Endothelial cell of umbilical vein (primary cell): ENCODE results near the gene SLCO3A1.

Source experiments
- EZH2 ChIP-seq: IDR thresholded peaks from 2 replicates; pipeline ENCODE4 v1.6.1; 2012; ENCODE audit warnings: borderline replicate concordance, low read depth, mild to moderate bottlenecking, moderate library complexity, low read length, inconsistent platforms; ENCODE audit not compliant: severe bottlenecking
- FOS ChIP-seq: IDR thresholded peaks from 2 replicates; pipeline ENCODE4 v1.6.1; 2011; ENCODE audit warnings: mild to moderate bottlenecking, low read length, moderate library complexity, borderline replicate concordance; ENCODE audit not compliant: insufficient read depth
- GATA2 ChIP-seq: IDR thresholded peaks from 2 replicates; pipeline ENCODE4 v1.7.0; 2011; ENCODE audit warnings: low read depth, mild to moderate bottlenecking, moderate library complexity, mixed read lengths, low read length; ENCODE audit not compliant: insufficient read length, insufficient read depth
- MAX ChIP-seq: IDR thresholded peaks from 2 replicates; pipeline ENCODE4 v1.6.1; 2011; ENCODE audit not compliant: insufficient read depth, insufficient read length
- MYC ChIP-seq: IDR thresholded peaks from one replicate; pipeline ENCODE4 v1.6.1; 2011; ENCODE audit warnings: mild to moderate bottlenecking, low read depth, low read length
- POLR2A ChIP-seq: IDR thresholded peaks from 2 replicates; pipeline ENCODE4 v1.6.1; 2012; ENCODE audit warnings: low read depth, mild to moderate bottlenecking, control low read depth, low read length
- POLR2AphosphoS5 ChIP-seq: IDR thresholded peaks from 2 replicates; pipeline ENCODE4 v1.6.1; 2012; ENCODE audit warnings: low read depth, mild to moderate bottlenecking, control low read depth, low read length, moderate library complexity; ENCODE audit not compliant: insufficient read depth
- TF ChIP-seq, protein P1 (sequence below), 2 donors: IDR thresholded peaks; 1 replicate in 1 of 2; 2 replicates in 1 of 2; pipeline ENCODE4 v1.5.1; 2011; ENCODE audit warnings: low read length in 2 of 2, mild to moderate bottlenecking in 2 of 2, moderate library complexity in 2 of 2, control low read depth in 1 of 2, inconsistent platforms in 1 of 2, low read depth in 1 of 2; ENCODE audit not compliant: insufficient read depth in 1 of 2; ENCODE audit errors: extremely low read depth in 1 of 2

DNA sequence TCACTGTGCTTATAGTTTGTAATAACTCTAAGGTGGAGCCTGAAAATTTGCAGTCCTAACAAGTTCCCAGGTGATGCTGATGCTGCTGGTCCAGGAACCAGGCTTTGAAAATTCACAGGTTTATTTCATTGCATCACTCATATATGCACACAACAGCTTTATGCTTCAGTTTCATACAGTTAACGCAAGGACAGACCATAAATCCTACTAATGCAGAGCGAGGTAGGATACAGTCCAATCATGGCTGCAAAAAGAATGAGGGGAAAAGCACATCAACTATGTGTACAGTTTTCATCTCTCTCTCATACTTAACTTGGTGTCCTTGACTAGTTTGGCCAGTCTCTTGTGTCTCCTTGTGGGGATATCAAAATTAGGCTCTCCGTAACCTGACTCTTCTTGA is 135.1 kb downstream of the SLCO3A1 start:
- TF ChIP-seq, protein P1, sequence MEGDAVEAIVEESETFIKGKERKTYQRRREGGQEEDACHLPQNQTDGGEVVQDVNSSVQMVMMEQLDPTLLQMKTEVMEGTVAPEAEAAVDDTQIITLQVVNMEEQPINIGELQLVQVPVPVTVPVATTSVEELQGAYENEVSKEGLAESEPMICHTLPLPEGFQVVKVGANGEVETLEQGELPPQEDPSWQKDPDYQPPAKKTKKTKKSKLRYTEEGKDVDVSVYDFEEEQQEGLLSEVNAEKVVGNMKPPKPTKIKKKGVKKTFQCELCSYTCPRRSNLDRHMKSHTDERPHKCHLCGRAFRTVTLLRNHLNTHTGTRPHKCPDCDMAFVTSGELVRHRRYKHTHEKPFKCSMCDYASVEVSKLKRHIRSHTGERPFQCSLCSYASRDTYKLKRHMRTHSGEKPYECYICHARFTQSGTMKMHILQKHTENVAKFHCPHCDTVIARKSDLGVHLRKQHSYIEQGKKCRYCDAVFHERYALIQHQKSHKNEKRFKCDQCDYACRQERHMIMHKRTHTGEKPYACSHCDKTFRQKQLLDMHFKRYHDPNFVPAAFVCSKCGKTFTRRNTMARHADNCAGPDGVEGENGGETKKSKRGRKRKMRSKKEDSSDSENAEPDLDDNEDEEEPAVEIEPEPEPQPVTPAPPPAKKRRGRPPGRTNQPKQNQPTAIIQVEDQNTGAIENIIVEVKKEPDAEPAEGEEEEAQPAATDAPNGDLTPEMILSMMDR (IDR thresholded peaks at IDR 0.05; ENCODE audit: extremely low read depth in 1 of 2, insufficient read depth in 1 of 2, low read depth in 1 of 2, low read length in 2 of 2), result no peak
- TF ChIP-seq EZH2 (no peak), POLR2A (no peak), POLR2AphosphoS5 (no peak), MAX (no peak), MYC (no peak), FOS (no peak), GATA2 (no peak)
